Ramos (cell line): ENCODE results near the gene NEK4.

ENCODE experiments used
- in situ Hi-C: fragments of 300-500 bp; cut with MboI; formaldehyde crosslinking; loops from one replicate; pipeline ENCODE4 v1.14.3; 2022; ENCODE audit warnings: low sequenced_read_pairs; ENCODE audit not compliant: unreplicated experiment

NEK4 gene

DNA sequence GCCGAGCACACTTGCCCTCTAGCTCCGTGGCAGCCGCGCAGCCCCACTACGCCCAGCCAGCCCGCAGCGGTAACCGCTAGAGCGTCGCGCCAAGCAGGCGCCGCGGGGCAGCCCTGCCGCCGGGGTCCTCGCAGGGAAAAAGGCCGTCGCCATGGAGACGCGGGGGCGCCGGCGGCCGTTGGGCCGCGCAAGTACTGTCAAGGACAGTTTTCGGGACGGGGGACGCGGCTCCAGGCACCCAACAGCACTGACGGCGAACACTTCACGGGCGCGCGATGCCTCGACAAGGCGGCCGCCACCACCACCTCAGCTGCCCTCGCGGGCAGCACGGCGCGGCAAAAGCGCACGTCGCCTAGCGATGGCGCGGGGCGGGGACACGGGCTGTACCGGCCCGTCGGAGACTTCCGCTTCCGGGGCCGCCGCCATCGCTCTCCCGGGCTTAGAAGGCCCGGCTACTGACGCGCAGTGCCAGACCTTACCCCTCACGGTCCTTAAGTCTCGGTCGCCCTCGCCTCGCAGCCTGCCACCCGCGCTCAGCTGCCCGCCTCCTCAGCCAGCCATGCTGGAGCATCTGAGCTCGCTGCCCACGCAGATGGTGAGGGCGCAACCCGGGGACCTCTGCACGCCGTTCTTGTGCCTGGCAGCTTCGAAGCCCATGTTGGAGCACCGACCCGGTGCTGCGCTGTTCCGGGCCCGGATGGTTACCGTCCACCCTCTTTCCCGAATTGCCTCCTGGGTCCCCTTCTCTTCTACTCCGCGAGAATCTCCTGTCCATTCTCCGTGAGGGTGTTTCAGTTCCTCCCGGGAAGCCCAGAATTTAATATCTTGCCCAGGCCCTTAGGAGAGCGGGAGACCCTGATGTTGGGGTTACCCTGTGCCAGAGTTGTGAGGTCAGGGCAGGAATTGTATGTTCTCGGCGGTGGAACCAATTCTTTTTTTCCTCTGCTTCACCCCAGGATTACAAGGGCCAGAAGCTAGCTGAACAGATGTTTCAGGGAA is 64.8 kb downstream of the NEK4 start, which contains the start of the genes GLT8D1 and SPCS1:
Gene GLT8D1 (minus strand): TSS at position 104 of the 999 bp plus-strand sequence. CDS start 5,331 bp downstream, outside the sequence.
Gene SPCS1 (plus strand): TSS at position 419 of the 999 bp plus-strand sequence. CDS start 141 bp downstream, at position 560.
- in situ Hi-C loops: no loop called here

GRCh38 chr3:52705438-52705687 is 65.4 kb downstream of the NEK4 start:
- in situ Hi-C loops: no loop called here

- in situ Hi-C loops: no loop called here
These were observed 65.9 kb downstream of the NEK4 start for GRCh38 chr3:52704611-52705437.

- in situ Hi-C loops: no loop called here
These were observed 67.4 kb downstream of the NEK4 start for GRCh38 chr3:52703341-52703740.

DNA sequence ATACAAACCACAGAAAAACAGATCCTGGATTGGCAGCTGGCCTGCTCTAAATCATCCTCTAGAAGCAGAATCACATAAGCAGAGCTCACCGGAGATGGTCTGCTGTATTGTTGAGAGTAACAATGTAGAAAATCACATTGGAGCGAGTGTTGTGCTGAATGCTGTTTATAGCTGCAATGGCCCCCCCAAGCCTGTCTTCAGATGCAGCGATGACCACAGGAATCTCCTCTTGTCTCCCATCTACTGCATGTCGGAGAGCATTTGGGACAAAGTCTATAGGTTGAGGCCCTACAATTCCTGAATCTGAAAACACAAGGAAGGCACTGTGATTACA is 73.1 kb downstream of the NEK4 start:
- in situ Hi-C loops: no loop called here

DNA sequence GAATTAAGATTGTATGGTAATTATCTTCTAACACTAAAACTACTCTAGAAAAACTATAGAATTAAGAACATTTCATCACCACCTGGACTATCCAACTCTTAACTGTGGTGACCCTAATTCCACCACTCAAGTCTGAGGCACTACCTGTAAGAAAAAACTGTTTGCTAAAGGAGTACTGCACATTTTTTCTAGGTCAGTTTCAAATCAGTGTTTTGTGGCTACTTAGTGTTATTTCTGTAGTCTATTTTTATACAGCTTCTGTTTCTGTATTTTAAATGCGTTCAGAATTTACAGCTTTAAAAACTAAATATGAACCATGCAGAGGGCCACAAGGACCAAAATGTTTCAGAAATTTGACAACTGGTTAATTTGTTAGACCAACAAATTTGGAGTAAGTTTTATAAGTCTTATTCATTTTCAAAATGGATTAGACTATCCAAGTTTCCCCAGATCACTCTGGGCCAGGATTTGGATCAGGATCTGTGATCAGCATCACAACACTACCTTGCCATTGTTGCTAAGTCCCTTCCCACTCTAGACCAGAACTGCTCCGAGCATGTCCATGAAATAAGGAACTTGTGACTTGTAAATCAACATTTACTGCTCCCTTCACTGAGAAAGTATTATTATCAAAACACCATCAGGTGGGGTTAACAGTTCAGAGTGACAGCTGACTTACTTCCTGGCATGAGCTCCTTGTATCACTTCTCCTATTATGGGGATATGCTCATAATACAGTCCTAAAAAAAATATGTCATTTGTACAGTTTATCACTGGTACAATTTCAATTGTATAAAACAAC is 73.7 kb downstream of the NEK4 start:
- in situ Hi-C loops: no loop called here

DNA sequence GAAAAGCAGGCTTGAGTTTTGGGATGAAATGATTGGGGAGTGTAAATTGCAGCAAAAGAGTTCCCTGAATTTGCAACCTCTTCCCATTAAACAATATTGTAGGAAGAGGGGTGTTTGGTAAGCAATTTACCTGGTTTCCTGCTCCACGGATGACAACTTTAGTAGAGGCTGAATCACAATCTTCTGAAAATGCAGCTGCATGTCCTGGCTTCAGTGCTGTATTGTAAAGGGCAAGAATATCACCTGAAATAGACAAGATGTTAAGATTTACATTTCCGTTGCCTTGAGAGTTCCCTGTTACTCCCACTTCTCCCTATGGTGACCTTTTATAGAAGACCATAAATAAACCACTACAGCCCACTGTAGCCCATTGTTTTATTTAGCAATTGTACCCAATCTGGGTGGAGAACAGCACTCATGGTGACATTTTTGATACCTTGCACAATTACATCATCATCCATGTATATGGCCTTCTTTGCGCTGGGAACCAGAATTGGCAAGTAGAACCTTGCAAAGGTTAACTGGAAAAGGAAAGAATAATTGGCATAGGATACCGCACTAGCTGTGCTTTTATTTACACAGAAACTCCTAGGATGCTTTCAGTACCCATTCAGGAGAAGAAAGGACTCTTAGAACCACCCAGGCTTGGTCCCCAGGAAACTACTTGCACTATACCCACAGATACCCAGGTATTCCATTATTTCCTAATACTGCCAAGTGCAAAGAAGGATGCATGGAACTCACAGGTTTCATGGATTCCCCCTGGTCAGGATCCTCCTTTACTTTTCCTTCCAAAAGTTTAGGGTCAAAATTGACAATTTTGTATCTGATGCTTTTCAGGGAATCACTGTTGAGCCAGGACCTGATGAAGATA is 74.7 kb downstream of the NEK4 start:
- in situ Hi-C loops: no loop called here

DNA sequence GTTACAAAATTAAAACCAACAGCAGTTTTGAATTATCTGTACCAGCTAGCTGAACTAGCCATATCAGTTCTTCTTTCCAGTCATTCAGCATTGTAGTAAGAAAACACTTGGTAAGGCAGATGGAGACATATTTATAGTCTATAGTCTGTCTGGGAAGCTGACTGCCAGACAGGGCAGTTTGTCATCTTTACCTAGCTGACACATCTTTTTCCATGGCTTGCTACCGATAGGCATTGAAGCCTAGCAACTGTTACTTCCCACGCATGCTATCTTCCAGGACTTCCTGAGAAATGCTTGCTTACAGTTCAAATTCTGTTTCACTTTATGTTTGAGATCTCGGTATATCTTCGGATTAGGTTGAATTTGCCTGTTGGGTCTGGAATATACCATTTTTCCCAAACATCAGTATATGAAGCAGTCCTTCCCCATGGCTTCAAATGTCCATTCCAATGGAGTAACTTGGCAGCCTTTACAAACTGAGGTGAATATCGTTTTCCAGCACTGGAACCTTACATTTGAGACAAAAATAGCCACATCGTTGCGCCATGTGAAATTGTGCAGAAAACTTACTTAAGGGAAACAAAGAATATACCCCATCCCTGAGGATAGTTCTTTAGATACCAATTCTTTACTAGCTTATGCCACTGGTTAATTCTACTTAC is 76.1 kb downstream of the NEK4 start:
- in situ Hi-C loops: no loop called here

DNA sequence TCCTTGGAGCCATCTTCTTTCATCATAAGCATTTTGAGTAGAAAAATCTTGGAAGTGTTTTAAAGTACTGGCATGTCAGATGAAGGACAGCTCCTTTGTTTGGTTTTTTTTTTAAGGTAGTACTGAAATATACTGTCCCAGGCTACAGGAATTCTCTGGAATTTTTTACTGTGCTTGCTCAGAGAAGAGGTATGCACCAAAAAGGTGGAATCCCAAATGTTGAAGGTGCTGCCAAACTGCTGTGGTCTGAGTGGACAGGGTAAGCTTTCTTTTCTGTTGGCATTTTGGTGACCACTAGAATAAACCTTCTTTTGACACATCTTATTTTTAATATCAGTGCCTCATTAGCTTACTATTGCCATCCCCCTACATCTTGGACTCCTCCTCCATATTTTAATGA is 77.7 kb downstream of the NEK4 start:
- in situ Hi-C loops: no loop called here

DNA sequence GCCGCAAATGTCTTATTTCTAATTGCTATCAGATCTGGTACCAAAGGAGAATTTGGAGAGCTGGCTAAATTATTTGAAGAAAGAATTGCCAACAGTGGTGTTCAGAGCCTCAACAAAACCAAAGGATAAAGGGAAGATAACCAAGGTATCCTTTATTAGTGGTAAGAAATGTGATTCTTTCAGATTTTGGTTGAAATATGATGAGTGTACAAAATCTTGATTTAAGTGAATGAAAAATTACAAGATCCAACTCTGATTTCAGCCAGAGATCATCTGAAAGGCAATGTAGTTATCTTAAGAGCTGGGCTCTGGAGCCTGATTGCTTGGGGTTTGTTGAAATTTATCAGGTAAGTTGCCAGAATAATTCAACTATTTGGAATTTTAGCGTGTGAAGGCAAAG is 80.2 kb downstream of the NEK4 start:
- in situ Hi-C loops: no loop called here

GRCh38 chr3:52689151-52689550 is 81.6 kb downstream of the NEK4 start:
- in situ Hi-C loops: no loop called here

- in situ Hi-C loops: no loop called here
These were observed 82.5 kb downstream of the NEK4 start for GRCh38 chr3:52688266-52688665.

DNA sequence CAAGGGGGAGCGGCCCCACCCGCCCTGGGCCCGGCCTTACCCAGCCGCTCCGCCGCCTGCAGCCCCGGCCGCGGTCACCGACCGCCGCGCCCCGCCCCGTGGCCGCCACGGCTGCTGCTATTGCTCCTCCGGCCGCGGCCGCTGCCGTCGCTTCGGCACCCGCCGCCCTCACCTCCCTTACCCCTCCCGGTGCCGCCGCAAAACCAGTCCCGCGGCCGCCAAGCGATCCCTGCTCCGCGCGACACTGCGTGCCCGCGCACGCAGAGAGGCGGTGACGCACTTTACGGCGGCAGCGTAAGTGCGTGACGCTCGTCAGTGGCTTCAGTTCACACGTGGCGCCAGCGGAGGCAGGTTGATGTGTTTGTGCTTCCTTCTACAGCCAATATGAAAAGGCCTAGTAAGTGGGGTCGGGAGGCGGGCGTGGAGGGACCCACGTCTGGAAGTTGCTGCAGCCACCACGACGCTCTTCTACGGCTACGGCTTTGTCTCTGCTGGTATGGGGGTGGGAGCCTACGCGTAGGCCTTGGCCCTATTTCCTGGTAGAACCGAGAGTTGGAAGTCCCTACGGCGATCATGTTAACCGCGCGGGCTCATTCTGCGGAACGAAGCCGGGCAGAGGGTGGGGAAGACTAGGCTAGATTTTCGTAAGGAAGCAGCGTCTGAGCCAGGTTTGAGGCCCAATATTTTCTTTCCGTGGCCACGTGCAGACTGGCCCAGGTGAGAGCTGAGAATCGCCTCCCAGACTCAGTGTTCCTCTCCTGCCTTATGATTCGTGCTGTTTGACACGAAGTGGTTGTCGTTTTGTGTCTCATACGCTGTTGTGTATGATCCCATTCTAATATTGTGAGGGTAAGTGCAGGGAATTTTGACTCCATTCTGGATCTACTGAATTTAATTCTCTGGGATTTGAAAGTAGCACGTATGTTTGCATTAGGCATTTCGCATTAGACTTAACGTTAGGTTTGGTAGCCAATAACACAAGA is 84.7 kb downstream of the NEK4 start, which contains the start of the genes GNL3 and PBRM1:
Gene GNL3 (plus strand): TSS at position 324 of the 983 bp plus-strand sequence. CDS start 61 bp downstream, at position 385.
Gene PBRM1 (minus strand): TSS at position 205 of the 983 bp plus-strand sequence.
- in situ Hi-C loops: no loop called here

- in situ Hi-C loops: no loop called here
These were observed 85.4 kb downstream of the NEK4 start for GRCh38 chr3:52685285-52685708.

GRCh38 chr3:52684184-52684583 is 86.6 kb downstream of the NEK4 start:
- in situ Hi-C loops: no loop called here

DNA sequence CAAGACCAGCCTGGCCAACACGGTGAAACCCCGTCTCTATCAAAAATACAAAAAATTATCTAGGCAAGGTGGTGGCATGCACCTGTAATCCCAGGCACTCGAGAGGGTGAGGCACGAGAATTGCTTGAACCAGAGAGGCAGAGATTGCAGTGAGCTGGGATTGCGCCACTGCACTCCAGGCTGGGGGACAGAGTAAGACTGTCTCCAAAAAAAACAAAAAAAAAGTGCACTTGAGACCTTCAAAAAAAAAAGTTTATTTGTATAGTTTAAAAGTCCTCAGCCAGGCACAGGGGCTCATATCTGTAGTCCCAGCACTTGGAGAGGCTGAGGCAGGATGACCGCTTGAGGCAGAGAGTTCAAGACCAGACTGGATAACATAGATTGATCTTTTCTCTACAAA is 87.1 kb downstream of the NEK4 start:
- in situ Hi-C loops: no loop called here

GRCh38 chr3:52682016-52682415 is 88.7 kb downstream of the NEK4 start:
- in situ Hi-C loops: no loop called here

GRCh38 chr3:52681596-52681995 is 89.1 kb downstream of the NEK4 start:
- in situ Hi-C loops: no loop called here
